ENCODE results near the gene PKNOX2. TPM values are rescaled to one million over a fixed set of nuclear protein-coding genes. Genes with fewer than 3 reads are reported as not detected.

The PKNOX2 gene
- total RNA-seq, 4 donors from 2014 or later = 0.27 to 4.8 (median 0.75) TPM; not detected in 1

DNA sequence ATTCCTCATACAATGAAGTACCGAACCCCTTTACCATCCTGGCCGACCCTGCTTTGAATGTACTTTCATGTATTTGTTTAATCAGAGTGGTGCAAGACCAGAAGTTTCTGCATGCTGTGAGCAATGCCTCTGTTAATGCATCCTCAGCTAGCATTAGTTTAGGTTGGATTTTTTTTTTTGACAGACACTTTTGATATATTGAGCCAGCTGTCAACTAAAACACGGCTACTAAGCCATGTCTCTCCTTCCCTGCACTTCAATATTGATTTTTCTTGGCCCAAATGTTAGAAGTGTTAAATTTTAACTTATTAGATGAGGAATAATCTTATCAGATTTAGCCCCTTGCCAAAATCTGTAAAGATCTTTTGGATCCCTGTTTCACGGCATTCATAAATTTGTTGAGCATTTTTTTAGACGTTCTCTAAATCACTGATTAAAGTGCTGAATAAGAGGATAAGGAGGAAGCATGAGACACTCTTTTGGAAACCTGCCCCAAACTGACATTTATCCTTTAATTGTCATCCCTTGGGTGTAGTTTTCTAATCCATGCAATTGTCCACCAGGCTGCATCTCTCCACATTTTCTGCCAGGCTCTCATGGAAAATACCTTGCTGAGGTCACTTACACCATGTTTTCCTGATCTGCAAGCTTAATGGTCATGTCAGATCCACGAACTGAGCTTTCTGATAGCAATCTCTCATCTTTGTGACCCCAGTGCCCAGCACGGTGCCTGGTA lies 200.8 kb downstream of the PKNOX2 start:
- TF ChIP-seq EP300 (IDR thresholded peaks at IDR 0.05; ENCODE audit: low read depth) = no peak
- no peak for TF ChIP-seq POLR2AphosphoS5 (IDR thresholded peaks at IDR 0.05)
- TF ChIP-seq, protein P1, sequence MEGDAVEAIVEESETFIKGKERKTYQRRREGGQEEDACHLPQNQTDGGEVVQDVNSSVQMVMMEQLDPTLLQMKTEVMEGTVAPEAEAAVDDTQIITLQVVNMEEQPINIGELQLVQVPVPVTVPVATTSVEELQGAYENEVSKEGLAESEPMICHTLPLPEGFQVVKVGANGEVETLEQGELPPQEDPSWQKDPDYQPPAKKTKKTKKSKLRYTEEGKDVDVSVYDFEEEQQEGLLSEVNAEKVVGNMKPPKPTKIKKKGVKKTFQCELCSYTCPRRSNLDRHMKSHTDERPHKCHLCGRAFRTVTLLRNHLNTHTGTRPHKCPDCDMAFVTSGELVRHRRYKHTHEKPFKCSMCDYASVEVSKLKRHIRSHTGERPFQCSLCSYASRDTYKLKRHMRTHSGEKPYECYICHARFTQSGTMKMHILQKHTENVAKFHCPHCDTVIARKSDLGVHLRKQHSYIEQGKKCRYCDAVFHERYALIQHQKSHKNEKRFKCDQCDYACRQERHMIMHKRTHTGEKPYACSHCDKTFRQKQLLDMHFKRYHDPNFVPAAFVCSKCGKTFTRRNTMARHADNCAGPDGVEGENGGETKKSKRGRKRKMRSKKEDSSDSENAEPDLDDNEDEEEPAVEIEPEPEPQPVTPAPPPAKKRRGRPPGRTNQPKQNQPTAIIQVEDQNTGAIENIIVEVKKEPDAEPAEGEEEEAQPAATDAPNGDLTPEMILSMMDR (IDR thresholded peaks at IDR 0.05) = no peak
- no peak for TF ChIP-seq POLR2A (IDR thresholded peaks at IDR 0.05)
- Histone ChIP-seq H3K4me1 (no peaks in the 10 kb centered on the region), H3K27me3 (peaks cover under 1% of the 10 kb centered on the region), H3K9me3 (no peaks in the 10 kb centered on the region), H3K4me3 (no peak overlapping the region), H3K27ac (no peak overlapping the region), H3K36me3 (no peaks in the 10 kb centered on the region)
- WGBS, 2 donors (ENCODE audit: low coverage in 1 of 2) = 63% methylated on average over 7 of the region's 7 CpGs
- in situ Hi-C loops (cut with MboI; ENCODE audit: low pct_ligation_motif_present in 1 of 4, low pct_unique_long_range_greater_than_20kb in 1 of 4, low sequenced_read_pairs in 3 of 4) = no loop called here
- no peak for DNase-seq
- intact Hi-C loops (cut with DNase I; ENCODE audit: low total_unique reads) = no loop called here

DNA sequence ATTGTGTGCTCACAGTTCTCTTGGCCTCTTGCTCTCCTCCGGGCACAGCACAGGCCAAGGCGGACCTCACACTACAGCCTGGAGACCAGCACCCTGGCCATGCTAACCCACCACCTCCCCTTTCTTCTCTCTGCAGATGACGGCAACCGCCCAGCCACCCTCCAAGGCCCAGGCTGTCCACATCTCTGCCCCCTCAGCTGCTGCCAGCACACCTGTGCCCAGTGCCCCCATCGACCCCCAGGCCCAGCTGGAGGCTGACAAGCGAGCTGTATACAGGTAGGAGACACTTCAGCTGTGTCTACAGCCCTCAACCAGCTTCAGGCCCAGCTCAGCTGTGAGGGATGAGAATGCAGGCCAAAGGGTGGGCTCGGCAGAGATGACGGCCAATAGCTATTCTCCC lies 203.2 kb downstream of the PKNOX2 start:
- no peak for TF ChIP-seq POLR2A (IDR thresholded peaks at IDR 0.05)
- TF ChIP-seq EP300 (IDR thresholded peaks at IDR 0.05; ENCODE audit: low read depth) = no peak
- TF ChIP-seq POLR2AphosphoS5 (IDR thresholded peaks at IDR 0.05) = no peak
- TF ChIP-seq, protein P1 (IDR thresholded peaks at IDR 0.05) = no peak
- Histone ChIP-seq H3K9me3 (no peaks in the 10 kb centered on the region), H3K27me3 (peaks cover 3% of the 10 kb centered on the region), H3K4me1 (no peaks in the 10 kb centered on the region), H3K36me3 (no peaks in the 10 kb centered on the region), H3K27ac (no peak overlapping the region), H3K4me3 (no peak overlapping the region)
- intact Hi-C loops (cut with DNase I; ENCODE audit: low total_unique reads) = no loop called here
- 83% methylated on average over 8 of the region's 8 CpGs; no CpG with 5 or more reads in 1 of the 2 donors for WGBS, 2 donors (ENCODE audit: low coverage in 1 of 2)
- no peak for DNase-seq
- in situ Hi-C loops (cut with MboI; ENCODE audit: low pct_ligation_motif_present in 1 of 4, low pct_unique_long_range_greater_than_20kb in 1 of 4, low sequenced_read_pairs in 3 of 4) = no loop called here

DNA sequence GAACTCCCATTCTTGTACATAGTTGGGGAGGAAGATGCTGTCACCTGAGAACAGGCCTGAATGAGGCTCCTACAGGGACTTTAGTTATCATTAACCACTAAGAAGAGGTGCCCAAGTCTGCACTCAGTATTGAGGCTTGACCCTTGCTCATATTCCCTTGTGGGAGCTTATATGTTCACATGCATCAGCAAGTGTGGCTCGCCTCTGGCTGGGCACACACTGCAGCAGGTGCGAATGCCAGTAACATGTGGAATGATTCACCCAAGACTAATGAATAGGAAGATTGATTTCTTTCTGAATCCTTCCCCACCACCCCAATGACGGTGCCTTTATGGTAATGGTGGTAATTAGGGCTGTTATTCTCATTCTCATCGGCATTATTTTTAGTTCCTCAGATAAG lies 204.2 kb downstream of the PKNOX2 start:
- peaks cover 3% of the 10 kb centered on the region for H3K27me3 ChIP-seq
- intact Hi-C loops (cut with DNase I; ENCODE audit: low total_unique reads) (no loop called here), in situ Hi-C loops (cut with MboI; ENCODE audit: low pct_ligation_motif_present in 1 of 4, low pct_unique_long_range_greater_than_20kb in 1 of 4, low sequenced_read_pairs in 3 of 4) (no loop called here)
- H3K9me3 ChIP-seq = no peaks in the 10 kb centered on the region
- 75 to 88% methylated on average over 4 of the region's 4 CpGs for WGBS, 2 donors (ENCODE audit: low coverage in 1 of 2)
- TF ChIP-seq, protein P1 (IDR thresholded peaks at IDR 0.05) = no peak
- TF ChIP-seq POLR2A (IDR thresholded peaks at IDR 0.05) (no peak), EP300 (IDR thresholded peaks at IDR 0.05; ENCODE audit: low read depth) (no peak), POLR2AphosphoS5 (IDR thresholded peaks at IDR 0.05) (no peak)
- H3K4me1 ChIP-seq = no peaks in the 10 kb centered on the region
- DNase-seq = no peak
- no peak overlapping the region for H3K27ac ChIP-seq
- H3K36me3 ChIP-seq = no peaks in the 10 kb centered on the region
- H3K4me3 ChIP-seq = no peak overlapping the region

DNA sequence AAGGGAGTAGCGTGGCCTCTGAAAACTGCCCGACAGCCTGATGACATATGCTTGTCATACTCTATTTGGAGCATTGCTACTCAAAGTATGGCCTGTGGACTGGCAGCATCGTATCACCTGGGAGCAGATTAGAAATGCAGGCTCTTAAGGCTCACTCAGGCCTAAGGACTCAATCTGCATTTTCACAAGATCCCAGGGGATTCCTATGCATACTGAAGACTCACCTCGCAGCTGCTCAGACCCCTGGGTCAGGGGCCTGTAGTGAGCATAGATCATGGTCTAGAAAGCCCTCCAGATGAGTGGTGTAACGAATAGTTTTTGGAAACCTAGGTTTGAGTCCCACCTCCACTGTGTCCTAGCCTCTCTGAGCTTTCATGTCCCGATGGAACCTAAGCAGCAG lies 205.3 kb downstream of the PKNOX2 start:
- Histone ChIP-seq H3K9me3 (no peaks in the 10 kb centered on the region), H3K27me3 (peaks cover 3% of the 10 kb centered on the region), H3K4me1 (no peaks in the 10 kb centered on the region), H3K36me3 (no peaks in the 10 kb centered on the region), H3K4me3 (no peak overlapping the region), H3K27ac (no peak overlapping the region)
- no peak for TF ChIP-seq POLR2A (IDR thresholded peaks at IDR 0.05)
- no peak for TF ChIP-seq EP300 (IDR thresholded peaks at IDR 0.05; ENCODE audit: low read depth)
- TF ChIP-seq, protein P1 (IDR thresholded peaks at IDR 0.05) = no peak
- TF ChIP-seq POLR2AphosphoS5 (IDR thresholded peaks at IDR 0.05) = no peak
- DNase-seq = no peak
- 85 to 100% methylated on average over 1 to 6 of the region's 6 CpGs for WGBS, 2 donors (ENCODE audit: low coverage in 1 of 2)
- in situ Hi-C loops (cut with MboI; ENCODE audit: low pct_ligation_motif_present in 1 of 4, low pct_unique_long_range_greater_than_20kb in 1 of 4, low sequenced_read_pairs in 3 of 4) = no loop called here
- intact Hi-C loops (cut with DNase I; ENCODE audit: low total_unique reads) = no loop called here

Measured in transverse colon (tissue), 4 donors.